IMR-90 (cell line): Measurements from ENCODE around the gene HNRNPA1L2. TPM values are rescaled to one million over a fixed set of nuclear protein-coding genes. Genes with fewer than 3 reads are reported as not detected.

Source experiments
- ATAC-seq: fragments of 200-7000 bp; cut with Tn5 transposase; 2 replicates; pipeline ENCODE4 v1.9.1; 2020; ENCODE audit warnings: low read depth, mild to moderate bottlenecking, moderate library complexity
- BruUV-seq: library from RNA; stranded (reverse); fragments of 400-500 nt; replicated peaks from 2 replicates; lab custom pipeline; 2021; lab: Mats Ljungman, UMichigan
- CTCF ChIA-PET: fragments of 300-600 bp; formaldehyde crosslinking; extraction: SDS; loops from one replicate; lab custom pipeline; 2021; ENCODE audit warnings: antibody characterized with exemption; lab: Yijun Ruan, JAX
- POLR2A ChIA-PET: fragments of 300-600 bp; sonication (Branson Sonifier 250); formaldehyde crosslinking; loops from one replicate; lab custom pipeline; 2022; ENCODE audit warnings: antibody characterized with exemption; ENCODE audit not compliant: unreplicated experiment; lab: Charles Lee
- DNase-seq: peaks from one replicate; pipeline ENCODE4 v3.0.0; 2013
- H2AFZ ChIP-seq: replicated peaks from 2 replicates; pipeline ENCODE3; 2013; ENCODE audit warnings: low read length, mild to moderate bottlenecking; ENCODE audit not compliant: poor library complexity
- H2AK5ac ChIP-seq: 2 replicates; pipeline ENCODE4 v1.6.1; 2013; ENCODE audit warnings: low read depth, low read length, inconsistent platforms
- H2AK9ac ChIP-seq: replicated peaks from 2 replicates; pipeline ENCODE3; 2013; ENCODE audit warnings: mild to moderate bottlenecking, low read depth, low read length, moderate library complexity; ENCODE audit not compliant: poor library complexity
- H2BK120ac ChIP-seq: 2 replicates; pipeline ENCODE4 v1.6.1; 2013; ENCODE audit warnings: low read depth, low read length, inconsistent platforms
- H2BK15ac ChIP-seq: 3 replicates; pipeline ENCODE4 v1.6.1; 2013; ENCODE audit warnings: low read depth, low read length, inconsistent platforms
- H2BK20ac ChIP-seq: 2 replicates; pipeline ENCODE4 v1.6.1; 2013; ENCODE audit warnings: low read depth, mild to moderate bottlenecking, inconsistent platforms, low read length, moderate library complexity
- H2BK5ac ChIP-seq: 2 replicates; pipeline ENCODE4 v1.6.1; 2013; ENCODE audit warnings: mild to moderate bottlenecking, low read depth, low read length, inconsistent platforms; ENCODE audit not compliant: poor library complexity, severe bottlenecking
- H3K14ac ChIP-seq: replicated peaks from 2 replicates; pipeline ENCODE4 v1.6.1; 2013; ENCODE audit warnings: low read depth, low read length, inconsistent platforms
- H3K18ac ChIP-seq: 2 replicates; pipeline ENCODE4 v1.6.1; 2013; ENCODE audit warnings: low read depth, low read length, control low read depth
- H3K23ac ChIP-seq: 2 replicates; pipeline ENCODE4 v1.6.1; 2013; ENCODE audit warnings: low read depth, low read length, inconsistent platforms
- H3K27ac ChIP-seq: 2 replicates; pipeline ENCODE4 v1.5.1; 2013; ENCODE audit warnings: mild to moderate bottlenecking, control low read depth, low read length; ENCODE audit not compliant: insufficient read depth
- H3K27me3 ChIP-seq: 2 replicates; pipeline ENCODE4 v1.6.1; 2013; ENCODE audit warnings: low read length; ENCODE audit not compliant: control insufficient read depth, insufficient read depth
- H3K36me3 ChIP-seq: 2 replicates; pipeline ENCODE4 v1.6.1; 2013; ENCODE audit warnings: low read length, mixed read lengths; ENCODE audit not compliant: control insufficient read depth, insufficient read depth
- H3K4ac ChIP-seq: 2 replicates; pipeline ENCODE4 v1.6.1; 2013; ENCODE audit warnings: low read depth, low read length, inconsistent platforms
- H3K4me1 ChIP-seq: 2 replicates; pipeline ENCODE4 v1.6.1; 2013; ENCODE audit warnings: low read length, mixed read lengths; ENCODE audit not compliant: control insufficient read depth, insufficient read depth
- H3K4me2 ChIP-seq: 2 replicates; pipeline ENCODE4 v1.6.1; 2013; ENCODE audit warnings: low read depth, mild to moderate bottlenecking, control low read depth, low read length, moderate library complexity
- H3K4me3 ChIP-seq: 2 replicates; pipeline ENCODE4 v1.5.1; 2013; ENCODE audit warnings: low read depth, mild to moderate bottlenecking, control low read depth, low read length, moderate library complexity; ENCODE audit not compliant: insufficient read depth
- H3K56ac ChIP-seq: 2 replicates; pipeline ENCODE4 v1.6.1; 2013; ENCODE audit warnings: low read length, inconsistent platforms; ENCODE audit not compliant: insufficient read depth; ENCODE audit errors: extremely low read depth
- H3K79me1 ChIP-seq, 2 experiments: 2 replicates each; pipeline ENCODE4 v1.6.1; 2013; ENCODE audit warnings: low read length in 2 of 2, inconsistent platforms in 1 of 2, low read depth in 1 of 2
- H3K9ac ChIP-seq: 2 replicates; pipeline ENCODE4 v1.6.1; 2013; ENCODE audit warnings: low read depth, low read length, control low read depth
- H3K9me1 ChIP-seq: 2 replicates; pipeline ENCODE4 v1.6.1; 2013; ENCODE audit warnings: low read length, inconsistent platforms; ENCODE audit not compliant: insufficient read depth
- H3K9me3 ChIP-seq: 2 replicates; pipeline ENCODE4 v1.6.1; 2013; ENCODE audit warnings: low read length; ENCODE audit not compliant: control insufficient read depth, insufficient read depth
- H4K20me1 ChIP-seq: 2 replicates; pipeline ENCODE4 v1.6.1; 2013; ENCODE audit warnings: low read length, inconsistent platforms; ENCODE audit not compliant: insufficient read depth
- H4K5ac ChIP-seq: 2 replicates; pipeline ENCODE4 v1.6.1; 2013; ENCODE audit warnings: mild to moderate bottlenecking, low read depth, low read length, control low read depth
- H4K8ac ChIP-seq, 2 experiments: 2 replicates each; pipeline ENCODE4 v1.6.1; 2013; ENCODE audit warnings: low read depth in 2 of 2, low read length in 2 of 2, control low read depth in 1 of 2, inconsistent platforms in 1 of 2
- H4K91ac ChIP-seq: 2 replicates; pipeline ENCODE4 v1.6.1; 2013; ENCODE audit warnings: low read depth, low read length, inconsistent platforms; ENCODE audit not compliant: insufficient read depth
- MAFK ChIP-seq: IDR thresholded peaks from 2 replicates; pipeline ENCODE4 v1.6.1; 2012; ENCODE audit warnings: low read depth, low read length, improper control_type of control experiment
- MXI1 ChIP-seq: IDR thresholded peaks from 2 replicates; pipeline ENCODE4 v1.6.1; 2012; ENCODE audit warnings: low read depth, mild to moderate bottlenecking, low read length, moderate library complexity, borderline replicate concordance
- WGBS, 2 experiments: methylation state at CpG; one replicate each; pipeline versions ENCODE4 v1.1.5 to v1.1.7; 2013; ENCODE audit warnings: missing lambda C conversion rate in 2 of 2; ENCODE audit not compliant: insufficient read length in 1 of 2; ENCODE audit errors: extremely low coverage in 2 of 2; 5-methylcytosine and 5-hydroxymethylcytosine counted together
- dilution Hi-C: fragments of 300-500 bp; cut with HindIII; formaldehyde crosslinking; loops from one replicate; pipeline ENCODE4 v1.14.3; 2018; ENCODE audit warnings: low sequenced_read_pairs; ENCODE audit not compliant: unreplicated experiment
- in situ Hi-C: fragments of 300-500 bp; cut with MboI; formaldehyde crosslinking; loops from 3 replicates; pipeline ENCODE4 v1.14.3; 2019; ENCODE audit warnings: low sequenced_read_pairs, inconsistent platforms, mixed read lengths
- intact Hi-C: fragments of 100-400 bp; cut with micrococcal nuclease; formaldehyde crosslinking; loops from 2 replicates; pipeline ENCODE4 v1.10.0; 2022
- polyA plus RNA-seq, 3 experiments: library from polyadenylated mRNA; depleted of rRNA; stranded (reverse); fragments of >200 nt; gene quantifications; 2 replicates each; pipeline ENCODE4 v1.2.3, GENCODE V29; 2012; ENCODE audit warnings: low replicate concordance in 1 of 3
- total RNA-seq: library from RNA; depleted of rRNA; stranded (reverse); fragments of >200 nt; gene quantifications from 2 replicates; pipeline ENCODE4 v1.2.3, GENCODE V29; 2012

HNRNPA1L2 gene
- total and polyA plus RNA-seq, 2 of the 4 experiments (the other 2 are of a cell fraction) = 3.4 to 9.3 TPM

DNA sequence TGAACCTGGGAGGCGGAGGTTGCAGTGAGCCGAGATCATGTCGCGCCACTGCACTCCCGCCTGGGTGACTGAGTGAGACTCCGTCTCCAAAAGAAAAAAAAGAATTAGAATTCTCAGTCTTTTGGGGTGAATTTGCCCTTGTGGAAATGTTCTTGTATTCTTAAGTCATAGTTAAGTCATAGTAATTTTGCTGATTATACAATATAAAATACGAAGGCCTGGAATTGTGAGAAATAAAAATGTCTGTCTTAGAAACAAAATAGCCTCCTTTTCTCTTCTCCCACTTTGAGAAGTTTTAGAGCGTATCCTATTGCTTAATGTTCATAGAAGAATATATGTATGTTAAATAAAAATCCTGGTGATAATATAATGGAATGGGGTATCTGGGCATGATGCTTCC is 28.5 kb downstream of the HNRNPA1L2 start:
- POLR2A ChIA-PET = no interaction called here
- Histone ChIP-seq H2BK20ac (no peak overlapping the region), H2BK120ac (no peak overlapping the region), H2BK15ac (no peak overlapping the region), H3K18ac (no peak overlapping the region), H3K4me1 (no peaks in the 10 kb centered on the region), H2AK9ac (no peak overlapping the region), H3K4ac (no peak overlapping the region), H3K27me3 (no peaks in the 10 kb centered on the region), H3K4me2 (no peak overlapping the region), H3K56ac (no peak overlapping the region), H2BK5ac (no peak overlapping the region), H3K79me1 (peaks cover 14 to 18% of the 10 kb centered on the region in 2 experiments; a peak in 3 of 4 replicates), H3K14ac (no peak overlapping the region), H4K8ac (no peak overlapping the region), H3K9ac (no peak overlapping the region), H3K27ac (no peak overlapping the region), H4K20me1 (no peaks in the 10 kb centered on the region; the same call in 1 of the 2 replicates), H3K23ac (no peak overlapping the region), H3K9me1 (no peaks in the 10 kb centered on the region), H2AK5ac (no peak overlapping the region), H3K36me3 (peaks cover 16% of the 10 kb centered on the region), H2AFZ (no peak overlapping the region), H3K9me3 (no peaks in the 10 kb centered on the region), H4K91ac (no peak overlapping the region), H3K4me3 (no peak overlapping the region), H4K5ac (no peak overlapping the region)
- no TSS peak for BruUV-seq
- DNase-seq (no peak), ATAC-seq (no peak)
- dilution Hi-C loops (no loop called here), intact Hi-C loops (no loop called here), in situ Hi-C loops (no loop called here)
- CTCF ChIA-PET = no interaction called here
- 100% methylated on average over 4 of the region's 8 CpGs; no CpG with 5 or more reads in 1 of the 2 experiments for WGBS, 2 experiments
- TF ChIP-seq MAFK (peak; percentile 22; the same call in 1 of the 2 replicates), MXI1 (no peak)
